K562 (cell line): Measurements from ENCODE around the gene TP73. TPM values are rescaled to one million over a fixed set of nuclear protein-coding genes. Genes with fewer than 3 reads are reported as not detected.

Experiments
- CHD7 ChIP-seq: fragments of 200-600 bp; sonication (generic); IDR thresholded peaks from one replicate; pipeline ENCODE4 v1.6.1; 2012; ENCODE audit warnings: mild to moderate bottlenecking, low read depth, low read length, inconsistent platforms
- ELK1 ChIP-seq: sonication (generic); formaldehyde crosslinking; IDR thresholded peaks from 2 replicates; pipeline ENCODE4 v1.8.1; 2022; ENCODE audit warnings: missing genetic modification reagents
- ETV5 ChIP-seq: sonication (generic); formaldehyde crosslinking; IDR thresholded peaks from 2 replicates; pipeline ENCODE4 v1.4.0; 2020; ENCODE audit warnings: low read depth, mild to moderate bottlenecking, missing genetic modification reagents
- HOXB6 ChIP-seq: fragments of 250-450 bp; sonication (Bioruptor Pico); IDR thresholded peaks from 2 replicates; pipeline ENCODE4 v1.5.1; 2022; ENCODE audit warnings: mild to moderate bottlenecking, borderline replicate concordance
- JUN ChIP-seq, 2 experiments: sonication (generic) in 1 of 2; formaldehyde crosslinking in 1 of 2; IDR thresholded peaks; 2 replicates each; pipeline versions ENCODE4 v1.6.1 to v1.8.0; 2012 to 2022; ENCODE audit warnings: borderline replicate concordance in 2 of 2, mild to moderate bottlenecking in 2 of 2, improper control_type of control experiment in 1 of 2, low read depth in 1 of 2, low read length in 1 of 2, missing genetic modification reagents in 1 of 2
- KLF6 ChIP-seq: fragments of 250-450 bp; sonication (Bioruptor Pico); IDR thresholded peaks from 2 replicates; pipeline ENCODE4 v1.4.0; 2020; ENCODE audit warnings: mild to moderate bottlenecking, moderate library complexity, borderline replicate concordance
- SRSF3 ChIP-seq: fragments of 200-400 bp; formaldehyde crosslinking; IDR thresholded peaks from 2 replicates; pipeline ENCODE4 v1.6.1; 2016; ENCODE audit warnings: mild to moderate bottlenecking, low read length, moderate library complexity; ENCODE audit not compliant: insufficient read depth
- ZKSCAN8 ChIP-seq: fragments of 200-800 bp; sonication (Bioruptor generic); IDR thresholded peaks from 2 replicates; pipeline ENCODE4 v1.6.1; 2016; ENCODE audit warnings: missing genetic modification characterization, missing compliant biosample characterization
- polyA plus RNA-seq, 8 experiments: library from polyadenylated mRNA; depleted of rRNA in 4 of 8; stranded (reverse) in 5 of 8; unstranded in 3 of 8; fragments of >200 nt; fragmentation: Nextera tagmentation in 2 of 8; fragmentation: Illumina TruSeq in 1 of 8; extraction: Ambion mirVana in 2 of 8; extraction: Trizol in 1 of 8; gene quantifications; 2 replicates each; pipeline versions ENCODE4 v1.2.1 to v1.2.3, GENCODE V29; 2011 to 2014; ENCODE audit warnings: inconsistent platforms in 1 of 8, missing spikeins in 1 of 8
- total RNA-seq, 7 experiments: library from RNA; depleted of rRNA in 6 of 7; stranded (reverse); fragments of >200 nt in 6 of 7; fragmentation: Illumina TruSeq in 2 of 7; extraction: Trizol in 2 of 7; gene quantifications; 2 replicates each; pipeline versions ENCODE4 v1.2.1 to v1.2.3, GENCODE V29; 2011 to 2021; ENCODE audit warnings: low replicate concordance in 1 of 7
- TF ChIP-seq, protein P1 (sequence below), 3 experiments: fragments of 200-800 bp in 1 of 3; fragments of 250-450 bp in 1 of 3; fragments of 450-650 bp in 1 of 3; sonication (Bioruptor Pico) in 1 of 3; sonication (Bioruptor generic) in 1 of 3; formaldehyde crosslinking in 1 of 3; IDR thresholded peaks; 2 replicates each; pipeline versions ENCODE4 v1.6.1 to v1.8.0; 2016 to 2022; ENCODE audit warnings: mild to moderate bottlenecking in 2 of 3, missing genetic modification characterization in 2 of 3, missing compliant biosample characterization in 1 of 3, moderate library complexity in 1 of 3

TP73 gene
- total and polyA plus RNA-seq, 9 of the 15 experiments (the other 6 are each of a cell fraction or from before 2014, with no cell fraction given): 0.07 to 1.6 (median 0.40) TPM; not detected in 2

GRCh38 chr1:3625151-3625907 lies 27.0 kb upstream of the TP73 start (continued):
- TF ChIP-seq, protein P1, sequence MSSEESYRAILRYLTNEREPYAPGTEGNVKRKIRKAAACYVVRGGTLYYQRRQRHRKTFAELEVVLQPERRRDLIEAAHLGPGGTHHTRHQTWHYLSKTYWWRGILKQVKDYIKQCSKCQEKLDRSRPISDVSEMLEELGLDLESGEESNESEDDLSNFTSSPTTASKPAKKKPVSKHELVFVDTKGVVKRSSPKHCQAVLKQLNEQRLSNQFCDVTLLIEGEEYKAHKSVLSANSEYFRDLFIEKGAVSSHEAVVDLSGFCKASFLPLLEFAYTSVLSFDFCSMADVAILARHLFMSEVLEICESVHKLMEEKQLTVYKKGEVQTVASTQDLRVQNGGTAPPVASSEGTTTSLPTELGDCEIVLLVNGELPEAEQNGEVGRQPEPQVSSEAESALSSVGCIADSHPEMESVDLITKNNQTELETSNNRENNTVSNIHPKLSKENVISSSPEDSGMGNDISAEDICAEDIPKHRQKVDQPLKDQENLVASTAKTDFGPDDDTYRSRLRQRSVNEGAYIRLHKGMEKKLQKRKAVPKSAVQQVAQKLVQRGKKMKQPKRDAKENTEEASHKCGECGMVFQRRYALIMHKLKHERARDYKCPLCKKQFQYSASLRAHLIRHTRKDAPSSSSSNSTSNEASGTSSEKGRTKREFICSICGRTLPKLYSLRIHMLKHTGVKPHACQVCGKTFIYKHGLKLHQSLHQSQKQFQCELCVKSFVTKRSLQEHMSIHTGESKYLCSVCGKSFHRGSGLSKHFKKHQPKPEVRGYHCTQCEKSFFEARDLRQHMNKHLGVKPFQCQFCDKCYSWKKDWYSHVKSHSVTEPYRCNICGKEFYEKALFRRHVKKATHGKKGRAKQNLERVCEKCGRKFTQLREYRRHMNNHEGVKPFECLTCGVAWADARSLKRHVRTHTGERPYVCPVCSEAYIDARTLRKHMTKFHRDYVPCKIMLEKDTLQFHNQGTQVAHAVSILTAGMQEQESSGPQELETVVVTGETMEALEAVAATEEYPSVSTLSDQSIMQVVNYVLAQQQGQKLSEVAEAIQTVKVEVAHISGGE (CRISPR knock-in tag; IDR thresholded peaks at IDR 0.05): no peak
- TF ChIP-seq ETV5 (CRISPR knock-in tag): no peak
- peak; percentile 84 for TF ChIP-seq CHD7
- no peak for TF ChIP-seq ZKSCAN8 (CRISPR knock-in tag)
- no peak for TF ChIP-seq SRSF3
- no peak for TF ChIP-seq ELK1 (CRISPR knock-in tag)
- TF ChIP-seq JUN (IDR thresholded peaks at IDR 0.05; ENCODE audit: borderline replicate concordance, low read depth, low read length): no peak
- no peak for TF ChIP-seq JUN (CRISPR knock-in tag; IDR thresholded peaks at IDR 0.05; ENCODE audit: borderline replicate concordance)
- TF ChIP-seq HOXB6 (CRISPR knock-in tag): no peak
- TF ChIP-seq KLF6 (CRISPR knock-in tag): no peak
